Progenitor cell of endocrine pancreas (in vitro differentiated cells): ENCODE measurements around the gene KAT2B. TPM values are rescaled to one million over a fixed set of nuclear protein-coding genes. Genes with fewer than 3 reads are reported as not detected.

Source experiments
- DNase-seq: peaks from one replicate; pipeline ENCODE4 v3.0.0; 2021; ENCODE audit warnings: low spot score; ENCODE audit not compliant: unreplicated experiment
- H3K27ac Mint-ChIP-seq: 2 replicates; pipeline ENCODE4 v1.8.0; 2021; ENCODE audit warnings: mild to moderate bottlenecking, moderate library complexity, mixed read lengths
- H3K27me3 Mint-ChIP-seq: 2 replicates; pipeline ENCODE4 v1.8.0; 2021; ENCODE audit warnings: mixed read lengths
- H3K36me3 Mint-ChIP-seq: 2 replicates; pipeline ENCODE4 v1.8.0; 2022; ENCODE audit warnings: mixed read lengths; ENCODE audit not compliant: insufficient read depth
- H3K4me1 Mint-ChIP-seq: 2 replicates; pipeline ENCODE4 v1.8.0; 2021; ENCODE audit warnings: low read depth, mixed read lengths
- H3K4me3 Mint-ChIP-seq: 2 replicates; pipeline ENCODE4 v1.8.0; 2021; ENCODE audit warnings: low read depth, mild to moderate bottlenecking, moderate library complexity, mixed read lengths
- H3K9me3 Mint-ChIP-seq: 2 replicates; pipeline ENCODE4 v1.8.0; 2021; ENCODE audit warnings: low read depth, mixed read lengths
- CTCF ChIP-seq: fragments of 200-600 bp; sonication (generic); IDR thresholded peaks from one replicate; pipeline ENCODE4 v1.5.0; 2021; ENCODE audit warnings: antibody characterized with exemption, mild to moderate bottlenecking; ENCODE audit not compliant: unreplicated experiment
- total RNA-seq: library from RNA; stranded (reverse); gene quantifications from 2 replicates; pipeline ENCODE4 v1.2.1, GENCODE V29; 2021

KAT2B gene
- total RNA-seq, 1 donor from 2014 or later, result 17.1 TPM

- no peak for DNase-seq
- H3K36me3 Mint-ChIP-seq, result no peaks in the 10 kb centered on the region
- no peaks in the 10 kb centered on the region for H3K4me1 Mint-ChIP-seq
- peaks cover 3% of the 10 kb centered on the region for H3K9me3 Mint-ChIP-seq
- H3K27me3 Mint-ChIP-seq, result no peaks in the 10 kb centered on the region
- TF ChIP-seq CTCF, result no peak
- H3K4me3 Mint-ChIP-seq, result no peak overlapping the region
- no peak overlapping the region for H3K27ac Mint-ChIP-seq
These were observed 15.6 kb downstream of the KAT2B start for GRCh38 chr3:20055842-20056241.

- H3K27ac Mint-ChIP-seq, result no peak overlapping the region
- no peak overlapping the region for H3K4me3 Mint-ChIP-seq
- H3K9me3 Mint-ChIP-seq, result peaks cover 3% of the 10 kb centered on the region
- no peak for DNase-seq
- no peaks in the 10 kb centered on the region for H3K27me3 Mint-ChIP-seq
- H3K36me3 Mint-ChIP-seq, result no peaks in the 10 kb centered on the region
- H3K4me1 Mint-ChIP-seq, result no peaks in the 10 kb centered on the region
- no peak for TF ChIP-seq CTCF
These were observed 16.7 kb downstream of the KAT2B start for GRCh38 chr3:20056725-20057611.

- Mint-ChIP-seq H3K36me3 (no peaks in the 10 kb centered on the region), H3K9me3 (peaks cover 3% of the 10 kb centered on the region), H3K4me3 (no peak overlapping the region), H3K27ac (no peak overlapping the region), H3K4me1 (no peaks in the 10 kb centered on the region), H3K27me3 (no peaks in the 10 kb centered on the region)
- TF ChIP-seq CTCF, result no peak
- DNase-seq, result no peak
These were observed 17.4 kb downstream of the KAT2B start for GRCh38 chr3:20057612-20058180.

- no peak for TF ChIP-seq CTCF
- Mint-ChIP-seq H3K4me1 (no peaks in the 10 kb centered on the region), H3K27me3 (no peaks in the 10 kb centered on the region), H3K36me3 (no peaks in the 10 kb centered on the region), H3K9me3 (peaks cover 3% of the 10 kb centered on the region), H3K27ac (no peak overlapping the region), H3K4me3 (no peak overlapping the region)
- no peak for DNase-seq
These were observed 19.7 kb downstream of the KAT2B start for GRCh38 chr3:20059929-20060328.

- no peaks in the 10 kb centered on the region for H3K27me3 Mint-ChIP-seq
- H3K9me3 Mint-ChIP-seq, result peaks cover 3% of the 10 kb centered on the region
- DNase-seq, result no peak
- H3K27ac Mint-ChIP-seq, result no peak overlapping the region
- H3K4me1 Mint-ChIP-seq, result no peaks in the 10 kb centered on the region
- TF ChIP-seq CTCF, result no peak
- no peaks in the 10 kb centered on the region for H3K36me3 Mint-ChIP-seq
- H3K4me3 Mint-ChIP-seq, result no peak overlapping the region
These were observed 20.9 kb downstream of the KAT2B start for GRCh38 chr3:20060974-20061685.
